ENCODE results near the gene OSBPL2.
A peak's percentile ranks its signal among the peaks of the same experiment; 100 is the strongest.

OSBPL2 gene

GRCh38 chr20:62274332-62274950 is 36.1 kb downstream of the OSBPL2 start (continued):
- no peak for TF ChIP-seq ZNF433 (tag by site-specific recombination; IDR thresholded peaks at IDR 0.05; ENCODE audit: low read depth)
- no peak for TF ChIP-seq HOXA7 (CRISPR knock-in tag; IDR thresholded peaks at IDR 0.05; ENCODE audit: borderline replicate concordance)
- TF ChIP-seq YY1 (tag by site-specific recombination; IDR thresholded peaks at IDR 0.05), result no peak
- no peak for TF ChIP-seq ZNF664 (tag by site-specific recombination; IDR thresholded peaks at IDR 0.05)
- TF ChIP-seq ZFHX2 (tag by site-specific recombination; conservative IDR thresholded peaks at IDR 0.05), result peak; percentile 43; the same call in 1 of the 2 replicates
- no peak for TF ChIP-seq ZNF660 (tag by site-specific recombination; IDR thresholded peaks at IDR 0.05)
- no peak for TF ChIP-seq SCRT2 (tag by site-specific recombination; IDR thresholded peaks at IDR 0.05)

GRCh38 chr20:62275219-62275618 is 36.9 kb downstream of the OSBPL2 start:
- no peaks in the 10 kb centered on the region for H3K4me1 ChIP-seq (ENCODE audit: control insufficient read depth, insufficient read depth, low read length)
- H3K4me3 ChIP-seq (ENCODE audit: low read depth, low read length), result no peak overlapping the region
- H3K27ac ChIP-seq (ENCODE audit: extremely low read depth, low read depth, low read length), result no peak overlapping the region
- TF ChIP-seq ZNF571 (tag by site-specific recombination; IDR thresholded peaks at IDR 0.05) (no peak), ZNF169 (tag by site-specific recombination; IDR thresholded peaks at IDR 0.05) (no peak), ZNF239 (tag by site-specific recombination; IDR thresholded peaks at IDR 0.05) (no peak), ZNF677 (tag by site-specific recombination; IDR thresholded peaks at IDR 0.05) (no peak), TRIM28 (IDR thresholded peaks at IDR 0.05; ENCODE audit: borderline replicate concordance, low read length) (no peak), ZSCAN4 (tag by site-specific recombination; IDR thresholded peaks at IDR 0.05) (no peak), PRDM2 (tag by site-specific recombination; IDR thresholded peaks at IDR 0.05; ENCODE audit: borderline replicate concordance) (no peak), PRDM10 (tag by site-specific recombination; IDR thresholded peaks at IDR 0.05) (no peak), ZNF558 (tag by site-specific recombination; IDR thresholded peaks at IDR 0.05) (no peak), ZNF791 (tag by site-specific recombination; IDR thresholded peaks at IDR 0.05) (no peak), ZNF514 (tag by site-specific recombination; IDR thresholded peaks at IDR 0.05) (no peak), GLI4 (tag by site-specific recombination; IDR thresholded peaks at IDR 0.05) (no peak), KLF7 (tag by site-specific recombination; IDR thresholded peaks at IDR 0.05; ENCODE audit: borderline replicate concordance) (no peak), HOXC10 (CRISPR knock-in tag; IDR thresholded peaks at IDR 0.05) (no peak), OSR2 (tag by site-specific recombination; IDR thresholded peaks at IDR 0.05) (no peak), BCL6B (tag by site-specific recombination; IDR thresholded peaks at IDR 0.05) (no peak), ZNF610 (tag by site-specific recombination; IDR thresholded peaks at IDR 0.05; ENCODE audit: borderline replicate concordance) (no peak), ZEB2 (tag by site-specific recombination; IDR thresholded peaks at IDR 0.05) (no peak)
- ChIA-PET CTCF (interaction anchor here (0.9 kb wide), 1 partner anchor 83 kb away, joined by 4 read pairs; no protein-coding TSS in a partner anchor), POLR2A (no interaction called here)
- H3K9me3 ChIP-seq (ENCODE audit: control insufficient read depth, insufficient read depth, low read depth, low read length), result no peaks in the 10 kb centered on the region
- H3K36me3 ChIP-seq (ENCODE audit: control insufficient read depth in 2 of 2, insufficient read depth in 1 of 2, low read length in 2 of 2), result peaks cover 0 to 79% of the 10 kb centered on the region in 2 experiments; a peak in 2 of 3 replicates

Data from HEK293 (cell line).